NCI-H2171 (cell line): ENCODE measurements around the gene GALNT18.
A peak's percentile ranks its signal among the peaks of the same experiment; 100 is the strongest.

ENCODE experiments used
- DNase-seq: peaks from one replicate; lab custom pipeline; 2025; lab: John Stamatoyannopoulos, UW

GALNT18 gene

DNA sequence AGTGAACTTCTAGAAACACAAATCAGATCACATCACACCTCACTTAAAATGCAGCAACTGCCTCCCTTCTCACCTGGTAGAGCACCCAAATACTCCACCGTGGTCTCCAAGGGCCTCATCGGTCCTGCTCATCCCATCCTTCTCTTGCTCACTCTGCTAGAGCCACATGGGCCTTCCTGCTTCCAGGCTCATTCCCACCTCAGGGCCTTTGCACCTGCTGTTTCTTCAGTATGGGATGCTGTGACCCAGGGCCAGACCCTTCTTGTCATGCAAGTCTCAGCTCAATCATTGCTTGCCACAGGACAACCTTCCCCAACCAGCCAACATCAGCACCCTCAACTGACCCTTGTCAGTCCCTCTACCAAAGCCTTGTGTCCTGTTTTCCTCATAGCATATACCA, 124.9 kb downstream of the GALNT18 start:
- no peak for DNase-seq

GRCh38 chr11:11494348-11494747, 127.5 kb downstream of the GALNT18 start:
- DNase-seq = no peak

GRCh38 chr11:11493698-11494097, 128.1 kb downstream of the GALNT18 start:
- no peak for DNase-seq

GRCh38 chr11:11491589-11491988, 130.2 kb downstream of the GALNT18 start:
- no peak for DNase-seq

DNA sequence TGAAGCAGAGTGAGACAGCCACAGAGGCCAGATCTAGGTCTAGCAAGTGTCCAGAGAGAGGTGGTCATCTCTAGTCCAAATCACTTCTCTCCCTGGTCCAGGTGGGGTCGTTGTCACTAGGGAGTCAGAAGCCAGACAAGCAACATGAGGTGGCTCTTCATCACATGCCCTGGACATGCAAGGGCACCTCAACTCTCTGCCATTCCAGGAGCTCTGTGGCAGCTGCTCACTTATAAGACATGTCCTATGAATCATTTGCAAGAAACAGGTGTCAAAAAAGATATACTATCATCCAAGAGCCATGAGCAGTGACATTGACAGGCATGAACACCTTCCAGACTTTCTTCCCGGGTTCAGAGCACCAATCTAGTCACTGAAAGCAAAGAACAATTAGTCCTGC, 130.8 kb downstream of the GALNT18 start:
- no peak for DNase-seq

GRCh38 chr11:11486423-11486822, 135.4 kb downstream of the GALNT18 start:
- no peak for DNase-seq

GRCh38 chr11:11486002-11486401, 135.8 kb downstream of the GALNT18 start:
- no peak for DNase-seq

GRCh38 chr11:11483627-11484026, 138.2 kb downstream of the GALNT18 start:
- DNase-seq = no peak

- DNase-seq = no peak
Observed at GRCh38 chr11:11482730-11483129, 139.1 kb downstream of the GALNT18 start.

DNA sequence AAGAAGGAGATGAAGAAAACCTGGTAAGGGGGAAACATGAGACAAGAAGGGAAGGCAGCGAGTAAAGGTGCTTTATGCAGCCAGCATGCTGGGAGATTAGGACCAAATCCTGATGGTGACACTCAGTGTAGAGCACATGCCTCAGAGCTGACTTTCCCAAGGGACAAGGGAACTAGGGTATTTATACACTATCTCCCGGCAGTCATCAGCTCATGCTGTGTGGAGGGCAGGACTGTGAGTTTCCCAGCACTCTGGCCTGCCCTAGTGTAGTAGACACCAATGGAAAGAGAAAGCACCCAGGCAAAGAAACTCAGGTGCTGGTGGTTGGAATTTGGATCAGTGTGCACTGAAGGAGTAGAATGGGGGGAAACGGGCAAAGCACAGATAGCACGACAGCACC, 140.4 kb downstream of the GALNT18 start:
- no peak for DNase-seq

DNA sequence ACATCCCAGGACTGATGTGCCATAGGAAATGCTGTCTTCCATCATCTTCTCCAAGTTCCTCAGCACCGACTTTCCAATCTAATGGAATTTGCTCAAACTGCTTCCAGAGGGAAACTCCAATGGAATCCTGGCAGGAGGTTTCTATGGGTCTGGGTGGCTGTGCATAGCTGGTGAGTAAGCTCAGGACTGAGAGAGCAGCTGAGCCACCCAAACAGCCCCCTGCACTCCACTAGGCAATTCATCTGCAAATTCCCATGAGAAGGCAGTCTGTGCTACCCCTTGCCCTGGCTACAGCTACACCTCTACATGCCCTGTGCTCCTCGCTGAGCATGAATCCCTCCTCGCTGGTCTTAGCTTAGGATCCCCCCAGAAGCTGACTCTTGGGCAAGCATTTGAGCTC, 140.8 kb downstream of the GALNT18 start:
- no peak for DNase-seq

GRCh38 chr11:11478687-11479086, 143.1 kb downstream of the GALNT18 start:
- no peak for DNase-seq

GRCh38 chr11:11477695-11478420, 143.9 kb downstream of the GALNT18 start:
- DNase-seq = peak; percentile 63

- peak; percentile 26 for DNase-seq
Observed at GRCh38 chr11:11476971-11477645, 144.7 kb downstream of the GALNT18 start.

DNA sequence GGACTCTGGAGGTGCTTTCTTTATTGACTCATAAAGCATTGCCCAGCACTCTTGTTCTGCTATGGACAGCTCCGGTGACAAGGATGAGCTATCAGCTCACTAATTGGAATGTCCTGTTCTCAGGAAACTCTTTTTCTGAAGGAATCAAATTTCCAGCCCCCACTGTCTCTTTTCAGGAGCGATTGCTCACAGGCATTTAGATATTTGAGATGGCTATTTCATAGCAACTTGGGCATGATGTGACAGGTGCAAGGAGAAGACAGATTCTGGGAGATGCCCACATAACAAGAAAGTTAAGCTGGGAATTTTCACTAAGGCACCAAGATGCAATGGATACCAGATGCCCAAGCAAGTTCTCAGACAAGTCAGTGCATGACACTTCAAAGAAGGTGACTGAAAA, 145.3 kb downstream of the GALNT18 start:
- DNase-seq = no peak

- DNase-seq = no peak
Observed at GRCh38 chr11:11472106-11472505, 149.7 kb downstream of the GALNT18 start.

DNA sequence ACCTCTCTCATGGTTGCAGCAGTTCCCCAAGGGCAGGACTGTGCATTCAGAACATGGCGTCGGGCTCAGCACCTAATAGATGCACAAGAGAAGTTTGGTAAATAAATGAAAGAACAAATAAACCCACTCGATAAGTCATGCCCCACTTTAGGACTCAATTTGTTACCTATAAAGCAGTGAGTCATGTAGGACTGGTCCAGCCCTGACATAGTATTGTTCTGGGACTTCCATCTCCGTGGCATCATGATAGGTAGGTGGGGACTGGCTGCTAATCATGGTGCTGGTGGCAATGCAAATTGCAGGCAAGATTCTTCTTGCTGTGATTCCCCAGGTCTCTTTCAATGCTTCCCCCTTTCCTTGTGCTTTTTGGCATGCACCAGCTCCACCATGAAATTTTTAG, 150.6 kb downstream of the GALNT18 start:
- no peak for DNase-seq

- DNase-seq = no peak
Observed at GRCh38 chr11:11468954-11469353, 152.9 kb downstream of the GALNT18 start.

GRCh38 chr11:11467312-11467711, 154.5 kb downstream of the GALNT18 start:
- DNase-seq = no peak

DNA sequence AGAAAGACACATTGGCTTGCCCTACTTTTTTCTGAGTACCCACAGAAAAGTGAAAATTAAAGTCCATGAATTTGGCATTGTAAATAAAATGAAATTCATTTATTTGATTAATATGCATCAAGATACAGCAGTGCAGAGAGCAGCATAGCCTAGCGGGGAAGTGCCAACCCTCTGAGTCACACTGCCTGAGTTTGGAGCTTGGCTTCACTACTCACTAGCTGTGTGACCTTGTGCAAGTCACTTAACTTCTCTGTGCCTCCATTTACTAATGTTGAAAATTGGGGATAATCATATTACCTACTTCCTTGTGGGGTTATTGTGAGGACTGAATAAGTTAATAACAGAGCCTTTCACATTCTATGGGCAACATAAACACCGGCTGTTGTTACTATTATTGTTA, 157.2 kb downstream of the GALNT18 start:
- no peak for DNase-seq

GRCh38 chr11:11463405-11463804, 158.4 kb downstream of the GALNT18 start:
- DNase-seq = peak; percentile 23

DNA sequence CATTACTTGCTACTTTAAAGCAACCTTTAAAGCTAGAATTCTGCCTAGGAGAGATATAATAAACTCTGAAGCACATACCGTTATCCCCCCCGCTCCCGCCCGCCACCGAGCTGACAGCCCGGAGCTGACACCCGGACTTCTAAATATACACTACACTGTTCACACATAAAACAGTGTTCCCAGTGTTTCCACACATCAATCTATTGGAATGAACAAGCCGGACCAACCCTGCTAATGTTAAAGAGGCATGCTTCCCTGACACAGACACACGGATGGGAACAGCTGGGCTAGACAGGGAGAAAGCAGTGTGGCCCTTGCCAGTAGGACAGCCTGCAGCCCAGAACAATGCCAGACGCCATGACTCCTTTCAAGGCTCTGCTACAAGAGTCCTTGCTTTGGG, 160.3 kb downstream of the GALNT18 start:
- DNase-seq = no peak

DNA sequence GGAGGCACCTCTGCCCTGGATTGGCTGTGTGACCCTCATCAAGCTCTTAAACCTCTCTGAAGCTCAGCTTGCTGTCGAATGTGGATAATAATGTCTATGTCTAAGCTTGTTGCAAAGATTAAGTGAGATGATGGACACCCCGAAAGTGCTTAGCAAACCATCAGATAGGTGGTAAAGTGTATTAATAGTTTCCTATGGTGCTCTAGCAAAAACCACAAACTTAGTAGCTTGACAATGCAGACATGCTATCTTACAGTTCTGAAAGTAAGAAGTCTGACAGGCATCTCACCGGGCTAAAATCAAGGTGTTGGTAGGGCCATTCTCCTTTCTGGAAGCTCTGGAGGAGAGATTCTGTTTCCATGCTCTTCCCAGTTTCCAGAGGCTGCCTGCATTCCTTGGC, 162.2 kb downstream of the GALNT18 start:
- DNase-seq = no peak

DNA sequence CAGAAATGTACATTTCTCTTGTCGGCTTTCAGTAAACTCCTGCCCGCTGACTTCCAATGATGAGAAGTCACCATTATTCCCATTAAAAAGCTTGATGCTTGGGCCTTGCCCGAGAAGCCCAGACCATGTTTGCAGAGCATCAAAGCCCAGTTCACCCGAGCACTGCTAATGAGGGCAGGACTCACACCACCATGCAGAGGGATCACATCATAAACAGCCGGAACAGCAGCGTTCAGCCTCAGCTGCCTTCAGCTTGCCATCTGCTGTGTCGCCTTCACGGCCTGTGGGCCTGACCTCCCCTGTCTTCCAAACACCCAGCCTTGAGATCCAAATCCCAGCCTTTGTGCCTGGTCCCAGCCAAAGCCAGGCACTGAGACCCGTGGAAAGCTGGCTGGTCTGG, 163.3 kb downstream of the GALNT18 start:
- DNase-seq = no peak
